HG03571 (cell line): ENCODE results near the gene DUSP11.
"Not testable (repeated sequence)": the region's sequence is repeated elsewhere in the genome, so short reads cannot be mapped to it uniquely, and the experiment has no call there.

Experiments used
- ATAC-seq: cut with Tn5 transposase; IDR thresholded peaks from one replicate; pipeline ENCODE4 v1.9.1; 2021; ENCODE audit not compliant: unreplicated experiment

Gene DUSP11

GRCh38 chr2:73776381-73776780 lies 3.5 kb downstream of the DUSP11 start:
- ATAC-seq: no peak

- no peak for ATAC-seq
Measured at GRCh38 chr2:73772819-73773218, 7.1 kb downstream of the DUSP11 start.

GRCh38 chr2:73770725-73771124 lies 9.2 kb downstream of the DUSP11 start:
- no peak for ATAC-seq

GRCh38 chr2:73766994-73767393 lies 12.9 kb downstream of the DUSP11 start:
- ATAC-seq: no peak

- no peak for ATAC-seq
Measured at GRCh38 chr2:73766349-73766748, 13.6 kb downstream of the DUSP11 start.

GRCh38 chr2:73764945-73765344 lies 15.0 kb downstream of the DUSP11 start:
- no peak for ATAC-seq

GRCh38 chr2:73762571-73762970 lies 17.3 kb downstream of the DUSP11 start:
- no peak for ATAC-seq

- no peak for ATAC-seq
Measured at GRCh38 chr2:73759904-73760303, 20.0 kb downstream of the DUSP11 start.

GRCh38 chr2:73759285-73759764 lies 20.6 kb downstream of the DUSP11 start:
- ATAC-seq: no peak

GRCh38 chr2:73754332-73754731 lies 25.6 kb downstream of the DUSP11 start:
- ATAC-seq: not testable (repeated sequence)

- no peak for ATAC-seq
Measured at GRCh38 chr2:73749314-73749713, 30.6 kb downstream of the DUSP11 start.

- ATAC-seq: no peak
Measured at GRCh38 chr2:73746877-73747208, 33.1 kb downstream of the DUSP11 start.

GRCh38 chr2:73746015-73746876 lies 33.7 kb downstream of the DUSP11 start:
- ATAC-seq: no peak

- no peak for ATAC-seq
Measured at GRCh38 chr2:73740767-73741166, 39.1 kb downstream of the DUSP11 start.

GRCh38 chr2:73739101-73739500 lies 40.8 kb downstream of the DUSP11 start:
- no peak for ATAC-seq

- ATAC-seq: peak; percentile 95
Measured at GRCh38 chr2:73736855-73737779, 42.8 kb downstream of the DUSP11 start, which contains the start of gene TPRKB. TSS of gene TPRKB (minus strand) at chr2:73737345. CDS start at chr2:73734569, 2,776 bp downstream.

- ATAC-seq: peak; percentile 6
Measured at GRCh38 chr2:73736378-73736777, 43.5 kb downstream of the DUSP11 start.

- ATAC-seq: no peak
Measured at GRCh38 chr2:73730810-73731209, 49.1 kb downstream of the DUSP11 start.

GRCh38 chr2:73728711-73729110 lies 51.2 kb downstream of the DUSP11 start:
- no peak for ATAC-seq

GRCh38 chr2:73728043-73728442 lies 51.9 kb downstream of the DUSP11 start:
- no peak for ATAC-seq

- ATAC-seq: not testable (repeated sequence)
Measured at GRCh38 chr2:73726657-73727056, 53.2 kb downstream of the DUSP11 start.
